GM19025 (cell line): ENCODE results near the gene EFHC1.

ENCODE experiments used
- ATAC-seq: cut with Tn5 transposase; IDR thresholded peaks from one replicate; pipeline ENCODE4 v1.9.1; 2021; ENCODE audit warnings: mild to moderate bottlenecking, low read depth, moderate library complexity; ENCODE audit not compliant: unreplicated experiment

EFHC1 gene

GRCh38 chr6:52550014-52550575 lies 130.0 kb downstream of the EFHC1 start:
- no peak for ATAC-seq

- no peak for ATAC-seq
Observed at GRCh38 chr6:52550870-52551269, 130.7 kb downstream of the EFHC1 start.

GRCh38 chr6:52551483-52552277 lies 131.5 kb downstream of the EFHC1 start:
- ATAC-seq = no peak

GRCh38 chr6:52552278-52552643 lies 132.1 kb downstream of the EFHC1 start:
- peak; percentile 87 for ATAC-seq

GRCh38 chr6:52553158-52553557 lies 133.0 kb downstream of the EFHC1 start:
- no peak for ATAC-seq

GRCh38 chr6:52553719-52554118 lies 133.6 kb downstream of the EFHC1 start:
- ATAC-seq = no peak

GRCh38 chr6:52554684-52555280 lies 134.6 kb downstream of the EFHC1 start:
- ATAC-seq = no peak

GRCh38 chr6:52555518-52556233 lies 135.5 kb downstream of the EFHC1 start:
- ATAC-seq = no peak

- no peak for ATAC-seq
Observed at GRCh38 chr6:52557389-52558265, 137.5 kb downstream of the EFHC1 start.

- no peak for ATAC-seq
Observed at GRCh38 chr6:52558266-52559000, 138.3 kb downstream of the EFHC1 start.

GRCh38 chr6:52560462-52560861 lies 140.3 kb downstream of the EFHC1 start:
- no peak for ATAC-seq

GRCh38 chr6:52562911-52563310 lies 142.8 kb downstream of the EFHC1 start:
- ATAC-seq = no peak

GRCh38 chr6:52564856-52565255 lies 144.7 kb downstream of the EFHC1 start:
- no peak for ATAC-seq

- ATAC-seq = peak; percentile 68
Observed at GRCh38 chr6:52566201-52566600, 146.1 kb downstream of the EFHC1 start.

- ATAC-seq = no peak
Observed at GRCh38 chr6:52566853-52567279, 146.7 kb downstream of the EFHC1 start.

- ATAC-seq = no peak
Observed at GRCh38 chr6:52568320-52568719, 148.2 kb downstream of the EFHC1 start.

- no peak for ATAC-seq
Observed at GRCh38 chr6:52570291-52570700, 150.2 kb downstream of the EFHC1 start.

GRCh38 chr6:52571099-52571755 lies 151.1 kb downstream of the EFHC1 start:
- no peak for ATAC-seq

- ATAC-seq = no peak
Observed at GRCh38 chr6:52572536-52572935, 152.4 kb downstream of the EFHC1 start.
